Inflammatory macrophage treated with lipopolysaccharide for 4 hours (primary cell): ENCODE measurements around the gene RNPEP.
"Not testable (repeated sequence)": the region's sequence is repeated elsewhere in the genome, so short reads cannot be mapped to it uniquely, and the experiment has no call there.

ENCODE experiments used
- DNase-seq: peaks from one replicate; pipeline ENCODE4 v3.0.0-alpha.2; 2020

Gene RNPEP

DNA sequence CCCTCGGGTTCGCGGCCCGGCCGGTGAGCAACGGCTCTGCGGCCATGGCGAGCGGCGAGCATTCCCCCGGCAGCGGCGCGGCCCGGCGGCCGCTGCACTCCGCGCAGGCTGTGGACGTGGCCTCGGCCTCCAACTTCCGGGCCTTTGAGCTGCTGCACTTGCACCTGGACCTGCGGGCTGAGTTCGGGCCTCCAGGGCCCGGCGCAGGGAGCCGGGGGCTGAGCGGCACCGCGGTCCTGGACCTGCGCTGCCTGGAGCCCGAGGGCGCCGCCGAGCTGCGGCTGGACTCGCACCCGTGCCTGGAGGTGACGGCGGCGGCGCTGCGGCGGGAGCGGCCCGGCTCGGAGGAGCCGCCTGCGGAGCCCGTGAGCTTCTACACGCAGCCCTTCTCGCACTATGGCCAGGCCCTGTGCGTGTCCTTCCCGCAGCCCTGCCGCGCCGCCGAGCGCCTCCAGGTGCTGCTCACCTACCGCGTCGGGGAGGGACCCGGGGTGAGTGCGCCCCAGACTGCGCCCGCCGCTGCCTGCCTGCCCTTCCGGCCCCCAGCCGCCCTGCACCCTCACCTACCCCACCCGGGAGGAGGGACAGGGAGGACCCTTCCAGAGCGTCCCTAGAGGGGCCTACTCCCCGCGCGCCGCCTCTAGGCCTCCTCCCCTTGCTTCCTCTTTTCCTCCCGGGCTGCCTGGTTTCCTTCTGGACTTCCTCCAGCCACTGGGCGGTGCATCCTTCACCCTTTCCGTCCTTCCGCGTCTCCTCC is at the start of gene RNPEP:
TSS of gene RNPEP (plus strand) at position 26 of the 757 bp plus-strand sequence. CDS start at position 45, 19 bp downstream.
- DNase-seq: peak; percentile 87

- DNase-seq: no peak
Measured at GRCh38 chr1:201933840-201934430, 48.5 kb upstream of the RNPEP start.

DNA sequence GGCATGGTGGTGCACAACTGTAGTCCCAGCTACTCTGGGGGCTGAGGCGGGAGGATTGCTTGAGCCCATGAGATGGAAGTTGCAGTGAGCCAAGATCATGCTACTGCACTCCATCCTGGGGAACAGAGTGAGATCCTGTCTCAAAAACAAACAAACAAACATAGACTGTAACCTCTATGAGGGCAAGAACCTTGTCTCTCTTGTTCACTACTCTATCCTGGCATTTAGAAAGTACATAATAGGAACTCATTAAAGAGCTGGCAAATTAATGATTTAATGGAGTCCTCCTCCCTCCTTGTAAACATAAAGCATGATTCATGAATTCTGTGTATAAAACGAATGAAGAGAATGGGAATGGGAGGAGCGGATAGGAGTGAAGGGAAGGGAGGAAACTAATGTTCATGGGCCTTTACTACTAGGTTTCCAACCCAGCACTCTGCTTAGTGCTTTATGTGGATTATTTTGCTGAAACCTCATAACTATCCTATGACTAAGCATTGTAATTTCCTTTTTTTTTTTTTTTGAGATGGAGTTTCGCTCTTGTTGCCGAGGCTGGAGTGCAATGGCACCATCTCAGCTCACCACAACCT is 44.7 kb upstream of the RNPEP start:
- DNase-seq: peak; percentile 38

DNA sequence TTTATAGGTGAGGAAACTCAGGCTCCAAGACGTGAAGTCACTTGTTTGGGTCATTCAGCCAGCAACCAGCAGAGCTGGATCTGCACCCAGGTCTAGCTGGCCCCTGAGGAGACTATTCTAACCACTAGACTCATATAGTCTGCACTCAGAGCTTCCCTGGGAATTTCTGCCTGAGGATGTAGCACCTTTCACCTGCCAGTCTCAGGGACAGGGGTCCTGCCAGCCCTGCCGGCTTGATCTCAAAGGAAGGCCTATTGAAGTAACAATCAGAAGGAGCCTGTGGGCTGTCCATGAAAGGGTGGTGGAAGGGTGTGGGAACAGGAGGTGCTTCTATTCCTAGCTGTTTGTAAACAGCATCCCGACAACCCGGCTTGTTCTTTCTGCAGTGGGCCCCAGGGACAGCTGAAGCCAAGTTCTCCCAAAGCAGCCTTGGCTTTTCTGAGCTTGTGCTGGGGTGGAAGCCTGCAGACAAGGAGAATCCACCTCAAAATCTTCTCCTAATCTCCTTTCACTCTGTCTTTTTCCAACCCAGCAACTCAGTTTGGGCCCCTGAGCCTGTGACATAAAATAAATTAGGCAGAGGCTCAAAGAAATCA is 43.9 kb upstream of the RNPEP start:
- DNase-seq: no peak

GRCh38 chr1:201939148-201939547 is 43.3 kb upstream of the RNPEP start:
- no peak for DNase-seq

- DNase-seq: no peak
Measured at GRCh38 chr1:201939574-201939973, 42.9 kb upstream of the RNPEP start.

DNA sequence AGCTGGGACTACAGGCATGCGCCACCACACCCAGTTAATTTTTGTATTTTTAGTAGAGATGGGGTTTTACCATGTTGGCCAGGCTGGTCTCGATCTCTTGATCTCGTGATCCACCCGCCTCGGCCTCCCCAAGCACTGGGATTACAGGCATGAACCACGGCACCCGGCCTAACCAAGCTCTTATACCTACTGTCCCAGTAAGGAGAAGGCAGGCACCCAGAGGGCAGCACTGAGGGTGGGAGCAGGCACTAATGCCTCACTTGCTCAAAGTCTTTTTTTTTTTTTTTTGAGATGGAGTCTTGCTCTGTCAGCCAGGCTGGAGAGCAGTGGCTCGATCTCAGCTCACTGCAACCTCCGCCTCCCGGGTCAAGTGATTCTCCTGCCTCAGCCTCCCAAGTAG is 42.1 kb upstream of the RNPEP start:
- DNase-seq: not testable (repeated sequence)

DNA sequence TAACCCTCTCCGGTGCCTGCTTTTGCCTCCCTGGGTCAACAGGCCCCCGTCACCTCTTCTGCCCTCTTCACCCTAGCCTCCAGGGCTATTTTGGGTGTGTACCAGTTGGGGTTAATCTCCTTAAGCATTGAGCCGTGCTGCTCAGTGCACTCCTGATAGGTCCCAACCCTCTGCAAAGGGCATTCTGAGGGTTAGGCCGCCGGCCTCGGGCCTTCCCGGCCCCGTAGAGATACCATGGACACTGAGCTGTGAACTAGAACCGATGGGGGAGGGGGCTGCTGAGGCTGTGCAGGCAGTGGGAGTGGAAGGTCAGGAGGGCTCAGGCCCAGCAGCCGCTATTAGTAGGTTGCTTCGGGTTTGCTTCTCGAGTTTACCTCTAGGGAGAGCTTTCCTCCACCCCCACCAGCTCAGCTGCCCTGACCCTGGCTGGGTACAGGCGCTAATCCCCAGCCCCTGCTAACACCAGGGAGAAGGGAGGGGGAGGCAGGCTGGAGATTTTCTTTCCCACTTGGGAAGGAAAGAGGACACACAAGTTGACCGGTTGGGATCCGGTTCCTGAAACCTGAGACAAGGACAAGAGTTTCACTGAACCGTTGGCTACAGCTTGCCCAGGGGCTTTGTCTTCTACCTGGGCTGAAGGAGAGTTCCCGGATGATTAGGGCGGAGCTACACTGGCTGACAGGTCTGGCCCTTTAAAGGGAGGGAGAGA is 40.9 kb upstream of the RNPEP start:
- DNase-seq: no peak

- no peak for DNase-seq
Measured at GRCh38 chr1:201942129-201942495, 40.3 kb upstream of the RNPEP start.

- no peak for DNase-seq
Measured at GRCh38 chr1:201944002-201944401, 38.4 kb upstream of the RNPEP start.

DNA sequence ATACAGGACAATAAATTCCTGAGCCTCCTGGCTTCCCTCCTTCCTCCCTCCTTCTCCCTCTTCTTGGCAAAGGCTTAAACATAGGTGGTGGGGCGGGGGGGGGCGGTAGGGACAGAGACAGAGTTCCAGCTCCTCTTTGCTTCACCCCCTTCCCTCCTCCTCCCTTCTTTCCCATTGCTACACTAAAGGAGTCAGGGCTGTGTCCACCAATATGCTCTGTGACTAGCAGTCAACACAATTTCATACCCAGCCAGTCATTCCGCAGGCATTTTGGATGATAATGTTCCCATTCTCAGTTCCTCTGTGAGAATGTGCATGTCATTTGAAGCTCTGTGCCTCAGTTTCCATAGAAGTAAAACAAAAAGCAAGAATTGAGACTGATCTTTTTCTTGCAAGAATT is 37.8 kb upstream of the RNPEP start:
- no peak for DNase-seq

GRCh38 chr1:201945157-201945556 is 37.3 kb upstream of the RNPEP start:
- no peak for DNase-seq

DNA sequence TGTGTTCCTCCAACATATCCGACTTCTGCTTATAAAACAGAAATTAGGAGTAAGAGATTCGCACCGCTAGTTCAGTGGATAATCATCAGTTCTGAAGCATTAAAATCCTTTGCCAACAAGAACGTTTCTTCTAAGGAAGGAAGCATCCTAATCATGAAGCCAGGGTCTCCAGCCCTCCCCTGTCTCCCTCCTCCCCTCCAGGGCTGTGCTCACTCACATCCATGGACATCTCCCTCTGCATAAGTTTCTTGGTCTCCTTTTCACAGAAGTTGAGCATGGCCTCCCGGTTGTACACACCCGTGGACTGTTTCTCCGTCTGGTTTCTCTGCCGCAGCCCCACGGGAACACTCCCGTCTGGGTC is 36.6 kb upstream of the RNPEP start:
- DNase-seq: no peak

GRCh38 chr1:201946224-201946908 is 36.1 kb upstream of the RNPEP start, which contains the start of gene LMOD1:
Gene LMOD1 (minus strand): TSS chr1:201946548. CDS start chr1:201946340, 208 bp downstream.
- peak; percentile 4 for DNase-seq

DNA sequence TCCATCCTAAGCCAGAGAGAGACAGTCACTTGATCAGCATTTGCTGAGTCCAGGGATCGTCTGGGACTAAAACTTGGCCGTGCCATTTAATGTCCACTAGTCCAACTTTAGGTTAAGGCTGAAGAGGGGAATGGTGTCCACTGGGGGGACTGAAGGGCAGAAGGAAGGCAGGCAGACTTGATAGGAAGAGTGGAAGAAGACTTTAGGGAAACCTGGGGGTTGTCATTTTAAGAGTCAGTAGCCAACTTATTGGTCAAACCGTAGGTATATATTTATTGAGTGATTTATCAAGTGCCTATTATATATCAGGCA is 34.8 kb upstream of the RNPEP start:
- no peak for DNase-seq

DNA sequence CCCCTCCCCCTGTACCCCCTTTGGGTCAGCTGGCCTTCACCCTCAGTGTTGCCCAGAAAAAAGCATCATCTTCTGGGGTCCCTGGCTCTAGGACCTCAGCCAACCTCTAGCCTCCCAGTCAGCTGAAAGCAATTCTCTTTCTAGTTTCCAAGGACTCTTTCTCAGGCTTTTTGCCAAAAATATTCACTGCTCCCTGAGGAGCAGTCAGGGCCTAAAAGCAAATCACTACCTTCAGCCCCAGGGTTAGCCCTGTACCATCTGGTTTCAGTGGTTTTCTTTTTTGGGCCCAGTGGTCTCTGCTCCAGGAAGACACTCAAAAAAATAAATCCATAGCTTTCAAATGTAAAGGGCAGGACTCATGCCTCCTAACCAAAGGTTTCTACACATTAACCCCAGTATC is 33.0 kb upstream of the RNPEP start:
- no peak for DNase-seq

GRCh38 chr1:201954263-201955008 is 28.0 kb upstream of the RNPEP start:
- DNase-seq: no peak

DNA sequence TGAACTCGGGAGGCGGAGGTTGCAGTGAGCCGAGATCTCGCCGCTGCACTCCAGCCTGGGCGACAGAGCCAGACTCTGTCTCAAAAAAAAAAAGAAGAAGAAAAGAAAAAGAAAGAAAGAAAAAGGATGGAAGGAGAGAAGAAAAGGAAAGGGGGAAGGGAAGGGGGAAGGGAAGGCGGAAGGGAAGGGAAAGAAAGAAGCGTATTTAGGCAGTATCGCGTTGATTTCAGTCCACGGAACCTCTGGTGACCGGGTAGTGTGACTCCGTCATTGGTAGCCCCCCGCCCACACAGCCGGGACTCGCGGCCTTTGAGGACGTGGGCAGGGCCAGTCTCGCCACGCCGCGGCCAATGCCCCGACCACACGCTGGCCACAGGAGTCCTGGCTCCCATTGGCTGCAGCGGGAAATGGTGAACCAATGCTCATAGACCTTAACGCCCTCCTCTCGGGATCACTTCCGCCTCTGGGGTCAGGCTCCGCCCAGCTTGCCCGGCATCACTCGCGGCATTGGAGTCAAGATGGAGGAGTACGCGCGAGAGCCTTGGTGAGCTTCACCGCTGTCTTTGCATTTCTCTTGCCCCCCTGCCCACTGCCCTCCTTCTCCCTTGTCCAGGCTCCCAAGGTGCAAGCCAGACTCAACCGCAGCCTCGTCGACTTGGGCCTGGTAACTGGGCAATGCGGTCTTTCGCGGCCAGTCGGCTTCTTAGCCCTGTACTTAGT is 27.3 kb upstream of the RNPEP start, which contains the start of gene TIMM17A:
TSS of gene TIMM17A (plus strand) at position 495 of the 720 bp plus-strand sequence. CDS start at position 519, 24 bp downstream.
- DNase-seq: peak; percentile 100

GRCh38 chr1:201955729-201956143 is 26.7 kb upstream of the RNPEP start:
- peak; percentile 45 for DNase-seq

GRCh38 chr1:201958348-201958747 is 24.1 kb upstream of the RNPEP start:
- DNase-seq: no peak

DNA sequence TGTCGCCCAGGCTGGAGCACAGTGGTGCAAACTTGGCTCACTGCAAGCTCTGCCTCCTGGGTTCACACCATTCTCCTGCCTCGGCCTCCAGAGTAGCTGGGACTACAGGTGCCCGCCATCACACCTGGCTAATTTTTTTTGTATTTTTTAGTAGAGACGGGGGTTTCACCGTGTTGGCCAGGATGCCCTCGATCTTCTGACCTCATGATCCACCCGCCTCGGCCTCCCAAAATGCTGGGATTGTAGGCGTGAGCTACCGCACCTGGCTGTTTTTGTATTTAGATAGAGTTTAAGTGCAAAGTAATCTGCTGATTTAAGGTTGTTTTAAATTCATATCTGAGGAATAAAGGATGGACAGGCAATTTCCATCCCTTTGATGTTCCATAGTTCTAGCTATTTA is 20.1 kb upstream of the RNPEP start:
- not testable (repeated sequence) for DNase-seq
